Measurements from ENCODE around the gene LBX2. TPM values are rescaled to one million over a fixed set of nuclear protein-coding genes. Genes with fewer than 3 reads are reported as not detected.

The LBX2 gene
- total RNA-seq, 2 experiments from 2014 or later = 0.31 TPM; not detected in 1

DNA sequence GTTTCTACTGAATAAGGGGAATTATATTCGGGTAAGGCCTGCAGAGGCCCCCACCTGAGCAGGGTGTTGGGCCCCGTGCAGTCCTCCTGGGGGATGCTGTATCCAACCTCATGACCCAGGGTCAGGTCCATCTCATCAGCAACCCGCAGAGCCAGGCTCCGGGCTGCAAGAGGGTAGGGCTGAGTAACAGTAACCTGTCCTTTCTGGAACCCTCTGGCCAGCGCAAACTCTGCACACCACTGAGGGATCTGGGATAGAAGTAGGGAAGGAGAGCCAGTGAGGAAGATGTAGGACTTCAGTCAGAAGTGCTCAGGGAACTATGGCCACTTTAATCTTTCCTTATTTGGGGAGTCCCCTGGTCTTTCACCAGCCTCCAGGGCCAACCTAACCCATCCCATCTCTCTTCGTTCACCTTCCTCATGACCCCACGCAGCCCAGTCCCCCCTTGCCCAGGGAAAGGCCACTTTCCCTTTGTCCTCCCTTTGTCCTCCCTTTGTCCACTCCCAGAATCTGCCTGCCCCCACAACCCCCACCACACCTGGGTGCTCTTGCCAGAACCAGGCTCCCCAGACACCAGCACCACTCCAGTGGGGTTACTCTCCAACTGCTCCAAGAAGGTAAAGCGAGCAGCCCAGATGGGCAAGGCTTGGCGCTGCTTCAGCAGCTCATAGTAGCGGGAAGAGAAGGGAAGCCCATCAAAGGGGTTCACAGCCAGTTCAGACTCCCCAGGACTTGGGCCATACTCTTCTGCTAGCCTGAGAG, 25.7 kb upstream of the LBX2 start:
- CTCF ChIA-PET = no interaction called here
- intact Hi-C loops (cut with micrococcal nuclease) = no loop called here

GRCh38 chr2:74524005-74524404, 24.6 kb upstream of the LBX2 start:
- Mint-ChIP-seq H3K36me3 (ENCODE audit: low read depth) (peaks cover 31% of the 10 kb centered on the region), H3K4me3 (no peak overlapping the region), H3K4me1 (ENCODE audit: low read depth) (peaks cover 23% of the 10 kb centered on the region), H3K27me3 (ENCODE audit: low read depth) (peaks cover 11% of the 10 kb centered on the region), H3K9me3 (no peaks in the 10 kb centered on the region), H3K27ac (no peak overlapping the region)
- no peak for DNase-seq
- CTCF ChIA-PET = no interaction called here
- intact Hi-C loops (cut with micrococcal nuclease) = no loop called here

More for the DNA sequence above, 25.7 kb upstream of the LBX2 start:
- H3K4me3 Mint-ChIP-seq = no peak overlapping the region
- DNase-seq = no peak
- H3K27me3 Mint-ChIP-seq (ENCODE audit: low read depth) = peaks cover 3% of the 10 kb centered on the region
- H3K4me1 Mint-ChIP-seq (ENCODE audit: low read depth) = peaks cover 24% of the 10 kb centered on the region
- H3K9me3 Mint-ChIP-seq = no peaks in the 10 kb centered on the region
- peaks cover 34% of the 10 kb centered on the region for H3K36me3 Mint-ChIP-seq (ENCODE audit: low read depth)
- no peak overlapping the region for H3K27ac Mint-ChIP-seq

DNA sequence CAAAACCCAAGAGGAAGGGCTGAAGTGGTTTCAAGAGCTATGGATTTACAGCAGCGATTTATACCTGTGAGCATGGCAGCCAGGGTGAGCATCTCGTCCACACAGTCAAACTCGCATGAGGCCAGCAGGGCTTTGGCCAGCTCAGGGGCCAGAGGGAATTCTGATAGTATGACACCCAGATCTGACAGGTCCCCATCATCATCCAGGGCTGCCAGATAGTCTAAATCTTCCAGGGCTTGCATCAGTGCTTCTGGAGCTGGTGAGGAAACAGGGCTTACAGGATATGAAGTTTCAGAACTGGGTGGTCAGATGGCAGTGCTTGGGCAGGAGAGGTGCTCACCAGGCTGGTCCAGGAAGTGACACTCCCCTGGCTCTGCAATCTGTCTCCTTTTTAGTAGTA, 23.1 kb upstream of the LBX2 start:
- CTCF ChIA-PET = interaction anchor here (0.9 to 1.4 kb wide), 2 partner anchors 9 to 39 kb away, joined by 3 to 4 read pairs; partner anchors contain the start of gene TTC31
- H3K27me3 Mint-ChIP-seq (ENCODE audit: low read depth) = peaks cover 22% of the 10 kb centered on the region
- no peaks in the 10 kb centered on the region for H3K9me3 Mint-ChIP-seq
- intact Hi-C loops (cut with micrococcal nuclease) = no loop called here
- no peak overlapping the region for H3K27ac Mint-ChIP-seq
- no peak for DNase-seq
- H3K4me1 Mint-ChIP-seq (ENCODE audit: low read depth) = peaks cover 9% of the 10 kb centered on the region
- H3K36me3 Mint-ChIP-seq (ENCODE audit: low read depth) = peaks cover 17% of the 10 kb centered on the region
- H3K4me3 Mint-ChIP-seq = no peak overlapping the region

GRCh38 chr2:74516650-74517049, 17.2 kb upstream of the LBX2 start:
- Mint-ChIP-seq H3K4me1 (ENCODE audit: low read depth) (peaks cover 17% of the 10 kb centered on the region), H3K9me3 (no peaks in the 10 kb centered on the region), H3K4me3 (peak overlapping the region; percentile 51), H3K27ac (no peak overlapping the region), H3K36me3 (ENCODE audit: low read depth) (peaks cover 1% of the 10 kb centered on the region), H3K27me3 (ENCODE audit: low read depth) (peaks cover 65% of the 10 kb centered on the region)
- CTCF ChIA-PET = interaction anchor here (0.6 kb wide), 1 partner anchor 55 kb away, joined by 3 read pairs; no protein-coding TSS in a partner anchor
- DNase-seq = no peak
- intact Hi-C loops (cut with micrococcal nuclease) = loop anchor here (1.0 kb wide), 3 partner anchors 9 to 18 kb away; partner anchors contain the start of genes AUP1, HTRA2 and PCGF1

- Mint-ChIP-seq H3K9me3 (no peaks in the 10 kb centered on the region), H3K4me3 (peak overlapping the region; percentile 51), H3K27me3 (ENCODE audit: low read depth) (peaks cover 70% of the 10 kb centered on the region), H3K36me3 (ENCODE audit: low read depth) (peaks cover 1% of the 10 kb centered on the region), H3K4me1 (ENCODE audit: low read depth) (peaks cover 17% of the 10 kb centered on the region), H3K27ac (no peak overlapping the region)
- intact Hi-C loops (cut with micrococcal nuclease) = loop anchor here (1.0 kb wide), 3 partner anchors 9 to 18 kb away; partner anchors contain the start of genes AUP1, HTRA2 and PCGF1
- peak; percentile 79 for DNase-seq
- CTCF ChIA-PET = interaction anchor here (0.6 to 1.3 kb wide), 2 partner anchors 34 to 56 kb away, joined by 3 read pairs; no protein-coding TSS in a partner anchor
These were observed 16.7 kb upstream of the LBX2 start for GRCh38 chr2:74515981-74516633.

DNA sequence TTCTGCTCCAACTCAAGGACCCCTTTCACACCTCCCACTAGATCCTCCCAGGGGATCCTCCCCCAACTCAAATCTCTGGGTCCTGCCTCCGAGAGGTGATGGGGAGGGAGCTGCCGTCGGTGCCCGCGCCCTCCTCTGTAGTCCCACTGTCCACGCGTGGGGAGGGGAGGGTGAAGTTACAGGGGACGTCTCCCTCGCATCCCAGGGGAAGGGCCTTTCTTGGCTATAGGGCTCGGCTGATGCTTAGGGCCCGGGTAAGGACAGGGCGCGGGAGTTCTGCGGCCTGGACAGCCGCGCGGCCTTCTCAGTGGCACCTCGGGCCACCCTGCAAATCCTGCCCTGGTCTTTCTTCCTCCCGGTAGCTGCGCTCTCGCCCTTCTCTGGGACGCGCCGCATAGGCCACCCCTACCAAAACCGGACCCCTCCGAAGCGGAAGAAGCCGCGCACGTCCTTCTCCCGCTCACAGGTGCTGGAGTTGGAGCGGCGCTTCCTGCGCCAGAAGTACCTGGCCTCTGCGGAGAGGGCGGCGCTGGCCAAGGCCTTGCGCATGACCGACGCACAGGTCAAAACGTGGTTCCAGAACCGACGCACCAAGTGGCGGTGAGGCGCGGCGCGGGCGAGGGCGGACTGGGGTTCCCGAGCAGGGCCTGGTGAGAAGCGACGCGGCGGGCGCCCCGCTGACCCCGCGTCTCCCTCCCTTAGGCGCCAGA, 16.0 kb upstream of the LBX2 start:
- CTCF ChIA-PET = interaction anchor here (1.1 to 1.3 kb wide), 3 partner anchors 14 to 72 kb away, joined by 3 read pairs; no protein-coding TSS in a partner anchor
- H3K36me3 Mint-ChIP-seq (ENCODE audit: low read depth) = peaks cover 1% of the 10 kb centered on the region
- intact Hi-C loops (cut with micrococcal nuclease) = no loop called here

DNA sequence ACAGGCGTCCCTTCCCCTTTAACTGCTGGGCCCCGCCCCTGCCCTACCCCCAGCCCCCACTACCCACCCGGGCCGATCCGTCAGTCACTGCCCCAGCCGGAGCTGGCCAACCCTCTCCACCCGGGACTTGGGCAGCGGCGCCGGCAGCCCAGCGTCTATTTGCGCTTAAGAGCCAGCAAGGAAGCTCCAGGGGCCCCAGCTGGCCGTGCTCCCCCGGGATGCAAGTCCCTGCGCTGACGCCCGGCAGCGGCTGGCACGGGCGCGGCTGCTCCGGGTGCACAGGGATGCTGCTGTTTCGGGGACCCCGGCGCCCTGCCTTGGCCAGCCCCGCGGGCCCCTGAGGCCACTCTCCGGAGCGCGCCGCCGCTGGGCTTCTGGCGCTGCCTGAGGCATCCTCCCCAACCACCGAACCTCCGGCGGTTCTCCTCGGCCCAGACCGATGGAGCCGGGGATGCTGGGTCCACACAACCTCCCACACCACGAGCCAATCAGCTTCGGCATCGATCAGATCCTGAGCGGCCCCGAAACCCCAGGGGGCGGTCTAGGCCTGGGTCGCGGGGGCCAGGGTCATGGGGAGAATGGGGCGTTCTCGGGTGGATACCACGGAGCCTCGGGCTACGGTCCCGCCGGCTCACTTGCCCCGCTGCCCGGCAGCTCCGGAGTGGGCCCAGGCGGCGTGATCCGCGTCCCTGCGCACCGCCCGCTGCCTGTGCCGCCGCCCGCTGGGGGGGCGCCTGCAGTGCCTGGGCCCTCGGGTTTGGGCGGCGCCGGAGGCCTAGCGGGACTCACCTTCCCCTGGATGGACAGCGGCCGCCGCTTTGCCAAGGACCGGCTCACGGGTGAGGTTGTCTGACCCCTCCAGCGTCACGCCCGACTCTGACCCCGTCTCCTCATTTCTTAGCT, 15.2 kb upstream of the LBX2 start, which contains the start of gene TLX2:
TLX2 (plus strand) TSS at position 83 of the 903 bp plus-strand sequence; CDS start at position 440, 357 bp downstream.
- Mint-ChIP-seq H3K9me3 (no peaks in the 10 kb centered on the region), H3K4me3 (peak within 1 kb of the TSS; percentile 56), H3K36me3 (ENCODE audit: low read depth) (peaks cover 1% of the 10 kb centered on the region), H3K27ac (no peak within 1 kb of the TSS), H3K27me3 (ENCODE audit: low read depth) (peaks cover 67% of the 10 kb centered on the region), H3K4me1 (ENCODE audit: low read depth) (peaks cover 17% of the 10 kb centered on the region)
- no peak for DNase-seq
- intact Hi-C loops (cut with micrococcal nuclease) = no loop called here
- CTCF ChIA-PET = interaction anchor here (1.1 to 1.3 kb wide), 3 partner anchors 14 to 72 kb away, joined by 3 read pairs; no protein-coding TSS in a partner anchor

More for the DNA sequence above, 16.0 kb upstream of the LBX2 start:
- no peaks in the 10 kb centered on the region for H3K9me3 Mint-ChIP-seq
- no peak for DNase-seq
- H3K4me1 Mint-ChIP-seq (ENCODE audit: low read depth) = peaks cover 17% of the 10 kb centered on the region
- H3K27me3 Mint-ChIP-seq (ENCODE audit: low read depth) = peaks cover 71% of the 10 kb centered on the region
- H3K27ac Mint-ChIP-seq = no peak overlapping the region
- peak overlapping the region; percentile 56 for H3K4me3 Mint-ChIP-seq

- no peaks in the 10 kb centered on the region for H3K9me3 Mint-ChIP-seq
- no peak overlapping the region for H3K27ac Mint-ChIP-seq
- intact Hi-C loops (cut with micrococcal nuclease) = no loop called here
- CTCF ChIA-PET = no interaction called here
- H3K4me3 Mint-ChIP-seq = peak overlapping the region; percentile 32
- DNase-seq = peak; percentile 51
- peaks cover 1% of the 10 kb centered on the region for H3K36me3 Mint-ChIP-seq (ENCODE audit: low read depth)
- H3K27me3 Mint-ChIP-seq (ENCODE audit: low read depth) = peaks cover 61% of the 10 kb centered on the region
- H3K4me1 Mint-ChIP-seq (ENCODE audit: low read depth) = peaks cover 18% of the 10 kb centered on the region
These were observed 14.4 kb upstream of the LBX2 start for GRCh38 chr2:74513605-74514367.

DNA sequence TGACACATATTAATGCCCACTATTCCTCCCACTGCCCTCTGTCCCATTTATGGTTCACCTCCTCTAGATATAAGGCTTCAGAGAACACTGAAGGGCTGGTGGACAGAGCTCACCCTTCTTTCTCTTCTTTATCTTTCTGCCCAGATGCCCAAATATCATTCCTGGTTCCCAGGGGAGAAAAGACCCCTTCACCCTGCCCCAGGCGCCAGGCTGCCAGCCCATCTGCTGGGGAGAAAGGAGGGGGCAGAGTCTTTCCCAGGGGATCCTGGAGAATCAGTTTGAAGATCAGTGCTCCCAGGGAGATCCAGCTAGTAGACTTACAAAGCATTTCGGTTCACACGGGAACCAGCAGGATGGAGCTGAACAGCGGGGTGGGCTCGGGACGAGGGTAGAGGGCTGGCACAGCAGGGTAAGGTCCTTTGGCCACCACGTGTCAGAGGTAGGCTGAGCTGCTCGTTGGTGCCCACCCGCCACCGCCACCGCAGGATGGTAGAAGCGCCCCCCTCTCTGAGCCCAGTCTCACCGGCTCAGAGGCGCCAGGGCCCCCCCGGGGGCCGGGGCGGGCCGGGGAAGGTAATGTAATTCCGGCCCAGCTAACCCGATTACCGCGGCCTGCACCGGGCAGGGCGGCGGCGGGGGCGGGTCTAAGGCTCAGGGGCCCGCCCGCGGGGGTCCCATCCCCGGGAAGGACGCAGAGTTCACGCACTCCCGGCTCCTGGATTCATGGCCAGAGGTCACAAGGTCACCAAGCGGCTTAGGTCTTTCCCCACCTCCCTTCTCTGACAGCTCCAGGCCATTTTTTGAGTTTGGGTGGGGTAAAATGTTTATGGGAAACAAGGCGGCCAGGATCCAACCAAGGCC, 13.6 kb upstream of the LBX2 start:
- CTCF ChIA-PET = no interaction called here
- intact Hi-C loops (cut with micrococcal nuclease) = no loop called here
- no peak for DNase-seq
- no peak overlapping the region for H3K27ac Mint-ChIP-seq
- H3K9me3 Mint-ChIP-seq = no peaks in the 10 kb centered on the region
- H3K4me1 Mint-ChIP-seq (ENCODE audit: low read depth) = peaks cover 25% of the 10 kb centered on the region
- H3K4me3 Mint-ChIP-seq = no peak overlapping the region
- H3K27me3 Mint-ChIP-seq (ENCODE audit: low read depth) = peaks cover 55% of the 10 kb centered on the region
- peaks cover 1% of the 10 kb centered on the region for H3K36me3 Mint-ChIP-seq (ENCODE audit: low read depth)

All from activated naive CD4-positive, alpha-beta T cell treated with anti-CD3 and anti-CD28 coated beads for 36 hours (primary cell).